Subcutaneous abdominal adipose tissue (tissue), 5 donors: ENCODE measurements around the gene PLEKHA5.

Experiments
- H3K27ac ChIP-seq: one replicate; pipeline ENCODE4 v1.7.0; 2013; ENCODE audit warnings: low read depth, mild to moderate bottlenecking, inconsistent platforms, low read length, moderate library complexity
- H3K27me3 ChIP-seq, 5 donors: one replicate each; pipeline ENCODE4 v1.7.0; 2013; ENCODE audit warnings: low read length in 5 of 5, inconsistent platforms in 1 of 5; ENCODE audit not compliant: control insufficient read depth in 5 of 5, insufficient read depth in 4 of 5
- H3K36me3 ChIP-seq, 5 donors: one replicate each; pipeline ENCODE4 v1.7.0; 2013; ENCODE audit warnings: low read length in 5 of 5; ENCODE audit not compliant: control insufficient read depth in 5 of 5, insufficient read depth in 5 of 5
- H3K4me1 ChIP-seq, 5 donors: one replicate each; pipeline ENCODE4 v1.7.0; 2013; ENCODE audit warnings: low read length in 5 of 5, mild to moderate bottlenecking in 3 of 5, moderate library complexity in 1 of 5; ENCODE audit not compliant: control insufficient read depth in 5 of 5, insufficient read depth in 5 of 5
- H3K4me3 ChIP-seq, 5 donors: one replicate each; pipeline ENCODE4 v1.7.0; 2013; ENCODE audit warnings: low read length in 5 of 5, low read depth in 1 of 5
- H3K9ac ChIP-seq, 5 donors: one replicate each; pipeline ENCODE4 v1.7.0; 2013; ENCODE audit warnings: low read length in 5 of 5, mild to moderate bottlenecking in 4 of 5, moderate library complexity in 3 of 5
- H3K9me3 ChIP-seq, 5 donors: one replicate each; pipeline ENCODE4 v1.7.0; 2013; ENCODE audit warnings: low read length in 5 of 5; ENCODE audit not compliant: control insufficient read depth in 5 of 5
- donor health status: healthy.
- donor health status: healthy.
- donor health status: healthy.
- donor health status: healthy.
- donor health status: healthy.

PLEKHA5 gene

DNA sequence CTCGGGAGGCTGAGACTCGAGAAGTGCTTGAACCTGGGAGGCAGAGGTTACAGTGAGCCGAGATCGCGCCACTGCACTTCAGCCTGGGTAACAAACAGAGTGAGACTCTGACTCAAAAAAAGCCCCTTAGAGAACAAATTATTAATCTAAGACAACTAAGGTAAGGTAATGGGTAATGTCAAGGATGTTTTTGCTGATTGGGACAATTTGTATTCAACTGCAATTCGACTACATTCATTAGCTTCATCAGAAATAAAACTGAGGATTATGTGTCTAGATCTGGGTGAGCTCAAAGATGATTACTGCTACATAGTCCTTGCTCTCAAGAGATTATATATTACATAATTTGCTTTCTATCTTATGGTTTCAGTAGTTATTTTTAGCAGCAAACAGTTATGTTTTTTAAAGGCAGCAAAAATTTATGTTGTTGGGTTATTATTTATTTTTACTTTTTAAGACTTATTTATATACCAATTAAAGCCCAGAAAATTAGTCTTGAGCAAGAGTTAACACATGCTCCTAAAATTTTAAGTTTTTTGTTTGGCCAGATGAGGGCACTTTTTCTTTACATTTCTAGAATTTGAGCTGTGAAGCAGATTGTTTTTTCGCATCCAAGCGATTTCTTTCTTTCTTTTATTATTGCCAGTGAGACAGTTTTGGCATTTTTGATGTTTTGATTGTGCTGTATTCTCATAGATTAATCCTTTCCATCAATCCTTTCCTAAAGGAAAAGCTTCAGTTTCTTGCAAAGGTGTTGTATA is 52.3 kb downstream of the PLEKHA5 start:
- H3K4me3 ChIP-seq: no peak overlapping the region
- no peak overlapping the region for H3K9ac ChIP-seq
- no peaks in the 10 kb centered on the region for H3K36me3 ChIP-seq
- no peak overlapping the region for H3K27ac ChIP-seq
- no peaks in the 10 kb centered on the region for H3K9me3 ChIP-seq
- peaks cover 0 to 12% (median 7%) of the 10 kb centered on the region in 5 donors for H3K4me1 ChIP-seq
- H3K27me3 ChIP-seq: no peaks in the 10 kb centered on the region

- Histone ChIP-seq H3K4me3 (no peak overlapping the region), H3K36me3 (no peaks in the 10 kb centered on the region), H3K27me3 (no peaks in the 10 kb centered on the region), H3K27ac (no peak overlapping the region), H3K9me3 (no peaks in the 10 kb centered on the region), H3K4me1 (peaks cover 0 to 23% (median 14%) of the 10 kb centered on the region in 5 donors), H3K9ac (no peak overlapping the region)
These were observed 53.7 kb downstream of the PLEKHA5 start for GRCh38 chr12:19183121-19183838.

DNA sequence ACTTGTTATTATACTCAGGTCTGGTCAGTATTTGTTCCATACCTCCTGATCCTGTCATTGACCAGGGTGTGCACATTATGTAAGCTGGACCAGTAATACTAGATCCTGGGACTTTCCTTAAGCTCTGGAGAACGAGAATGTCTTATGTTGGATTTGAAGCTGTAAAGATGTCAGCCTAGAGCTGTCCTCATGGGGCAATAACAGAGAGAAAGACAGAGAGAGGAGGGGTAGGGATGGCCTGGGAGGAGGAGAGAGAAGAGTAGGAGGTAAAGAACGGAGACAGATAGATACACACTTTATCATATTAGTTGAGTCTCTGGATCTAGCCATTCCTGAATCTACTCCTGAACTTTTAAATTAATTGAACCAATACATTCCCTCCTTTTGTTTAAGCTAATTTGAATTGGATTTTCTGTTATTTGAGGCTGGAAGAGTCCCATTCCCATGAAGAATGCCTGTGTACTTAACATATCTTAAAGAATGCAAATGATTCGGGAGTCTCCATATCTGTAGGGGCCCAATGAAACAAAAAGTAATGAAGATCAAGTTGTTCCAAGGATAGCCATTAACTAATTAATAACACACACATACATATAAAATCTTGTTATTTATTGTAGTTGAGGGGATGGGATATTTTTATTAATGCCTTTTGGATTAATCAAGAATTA is 55.9 kb downstream of the PLEKHA5 start:
- Histone ChIP-seq H3K9ac (no peak overlapping the region), H3K4me1 (peaks cover 0 to 30% (median 20%) of the 10 kb centered on the region in 5 donors), H3K36me3 (no peaks in the 10 kb centered on the region), H3K9me3 (no peaks in the 10 kb centered on the region), H3K27me3 (no peaks in the 10 kb centered on the region), H3K27ac (no peak overlapping the region), H3K4me3 (no peak overlapping the region)

- no peaks in the 10 kb centered on the region for H3K9me3 ChIP-seq
- H3K4me3 ChIP-seq: peak overlapping the region in 2 of 5 donors; percentile 9 to 25
- H3K36me3 ChIP-seq: no peaks in the 10 kb centered on the region
- no peaks in the 10 kb centered on the region for H3K27me3 ChIP-seq
- peaks cover 0 to 41% (median 32%) of the 10 kb centered on the region in 5 donors for H3K4me1 ChIP-seq
- peak overlapping the region; percentile 35 for H3K27ac ChIP-seq
- peak overlapping the region in 1 of 5 donors; percentile 7 for H3K9ac ChIP-seq
These were observed 57.5 kb downstream of the PLEKHA5 start for GRCh38 chr12:19186722-19187661.

DNA sequence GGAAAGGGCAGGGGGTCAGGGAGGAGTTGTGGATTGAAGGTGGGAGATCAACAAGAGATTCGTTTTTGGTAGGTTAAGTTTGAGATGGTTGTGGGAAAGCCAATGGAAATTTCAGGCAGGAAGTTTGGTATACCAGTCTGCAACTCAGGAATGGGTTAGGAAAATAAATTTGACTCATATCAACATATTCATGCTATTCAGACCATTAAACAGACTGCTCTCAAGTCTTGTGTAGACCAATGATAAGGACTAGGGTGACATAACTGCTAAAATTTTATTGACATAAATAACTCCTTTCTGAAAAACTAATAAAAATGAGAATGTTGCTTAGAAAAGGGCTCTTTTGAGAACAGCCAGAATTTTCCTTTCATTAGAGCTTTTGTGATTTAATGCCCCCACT is 60.0 kb downstream of the PLEKHA5 start:
- no peaks in the 10 kb centered on the region for H3K36me3 ChIP-seq
- no peaks in the 10 kb centered on the region for H3K27me3 ChIP-seq
- no peaks in the 10 kb centered on the region for H3K9me3 ChIP-seq
- H3K4me1 ChIP-seq: peaks cover 0 to 46% (median 33%) of the 10 kb centered on the region in 5 donors
- no peak overlapping the region for H3K4me3 ChIP-seq
- H3K27ac ChIP-seq: no peak overlapping the region
- H3K9ac ChIP-seq: no peak overlapping the region

GRCh38 chr12:19190292-19191031 is 60.9 kb downstream of the PLEKHA5 start:
- no peak overlapping the region for H3K9ac ChIP-seq
- peak overlapping the region; percentile 7 for H3K27ac ChIP-seq
- no peaks in the 10 kb centered on the region for H3K36me3 ChIP-seq
- H3K9me3 ChIP-seq: no peaks in the 10 kb centered on the region
- H3K4me3 ChIP-seq: no peak overlapping the region
- H3K27me3 ChIP-seq: no peaks in the 10 kb centered on the region
- peaks cover 0 to 46% (median 33%) of the 10 kb centered on the region in 5 donors for H3K4me1 ChIP-seq

DNA sequence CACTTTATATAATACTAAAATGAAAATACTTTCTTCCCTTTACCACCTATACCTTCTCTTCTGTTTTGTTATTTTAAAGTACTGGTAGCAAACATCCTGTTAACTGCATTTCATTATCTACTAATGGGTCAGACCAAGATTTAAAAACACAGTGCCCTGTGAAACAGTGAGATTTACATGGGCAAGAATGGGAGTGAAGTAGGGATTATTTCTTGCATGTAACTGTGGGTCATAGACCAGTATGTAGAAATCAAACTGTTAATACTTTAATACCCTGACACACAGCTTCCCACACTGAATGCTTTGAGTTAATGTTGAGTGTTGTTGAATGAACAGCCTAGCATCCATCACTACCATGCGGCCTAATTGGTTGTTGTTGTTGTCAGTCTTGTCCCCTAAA is 61.6 kb downstream of the PLEKHA5 start:
- H3K4me3 ChIP-seq: no peak overlapping the region
- H3K9ac ChIP-seq: no peak overlapping the region
- peaks cover 0 to 45% (median 33%) of the 10 kb centered on the region in 5 donors for H3K4me1 ChIP-seq
- no peaks in the 10 kb centered on the region for H3K36me3 ChIP-seq
- peak overlapping the region; percentile 7 for H3K27ac ChIP-seq
- H3K9me3 ChIP-seq: no peaks in the 10 kb centered on the region
- H3K27me3 ChIP-seq: no peaks in the 10 kb centered on the region

DNA sequence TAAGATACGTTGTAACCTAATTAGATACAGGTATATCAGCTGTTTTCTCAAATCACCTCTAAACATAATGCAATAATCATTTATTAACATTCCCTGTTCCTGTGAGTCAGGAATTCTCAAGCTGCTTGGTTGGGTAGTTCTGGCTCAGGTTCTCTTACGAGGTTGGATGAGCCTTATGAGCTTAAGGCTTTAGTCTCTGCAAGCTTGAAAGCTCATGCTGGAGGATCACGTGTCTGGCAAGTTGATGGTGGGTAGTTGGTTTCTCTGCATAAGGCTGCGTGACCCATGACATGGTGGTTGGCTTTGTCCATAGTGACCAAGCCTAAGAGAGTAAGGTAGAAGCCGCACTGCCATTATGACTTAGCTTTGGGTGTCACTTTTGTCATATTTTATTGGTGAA is 62.0 kb downstream of the PLEKHA5 start:
- Histone ChIP-seq H3K9ac (no peak overlapping the region), H3K9me3 (no peaks in the 10 kb centered on the region), H3K27me3 (no peaks in the 10 kb centered on the region), H3K4me1 (peaks cover 0 to 43% (median 29%) of the 10 kb centered on the region in 5 donors), H3K27ac (no peak overlapping the region), H3K36me3 (no peaks in the 10 kb centered on the region), H3K4me3 (no peak overlapping the region)

GRCh38 chr12:19192710-19193109 is 63.2 kb downstream of the PLEKHA5 start:
- Histone ChIP-seq H3K27me3 (no peaks in the 10 kb centered on the region), H3K9ac (no peak overlapping the region), H3K9me3 (no peaks in the 10 kb centered on the region), H3K27ac (no peak overlapping the region), H3K4me3 (no peak overlapping the region), H3K36me3 (no peaks in the 10 kb centered on the region), H3K4me1 (peaks cover 0 to 33% (median 23%) of the 10 kb centered on the region in 5 donors)
